HEK293T (cell line): ENCODE results near the gene PLCL2.

Experiments used
- BHLHE40 ChIP-seq: fragments of 450-650 bp; IDR thresholded peaks from 2 replicates; pipeline ENCODE4 v1.6.1; 2016; ENCODE audit warnings: mild to moderate bottlenecking, moderate library complexity, borderline replicate concordance
- FOXK2 ChIP-seq: fragments of 450-650 bp; IDR thresholded peaks from 2 replicates; pipeline ENCODE4 v1.6.1; 2016; ENCODE audit warnings: mild to moderate bottlenecking
- L3MBTL2 ChIP-seq: fragments of 450-650 bp; conservative IDR thresholded peaks from 2 replicates; pipeline ENCODE4 v1.6.1; 2016; ENCODE audit warnings: mild to moderate bottlenecking
- SP1 ChIP-seq: fragments of 450-650 bp; IDR thresholded peaks from 2 replicates; pipeline ENCODE4 v1.6.1; 2017
- SUZ12 ChIP-seq: fragments of 450-650 bp; IDR thresholded peaks from 2 replicates; pipeline ENCODE4 v1.6.1; 2016; ENCODE audit warnings: mild to moderate bottlenecking
- TARDBP ChIP-seq: fragments of 450-650 bp; IDR thresholded peaks from 2 replicates; pipeline ENCODE4 v1.6.1; 2016

DNA sequence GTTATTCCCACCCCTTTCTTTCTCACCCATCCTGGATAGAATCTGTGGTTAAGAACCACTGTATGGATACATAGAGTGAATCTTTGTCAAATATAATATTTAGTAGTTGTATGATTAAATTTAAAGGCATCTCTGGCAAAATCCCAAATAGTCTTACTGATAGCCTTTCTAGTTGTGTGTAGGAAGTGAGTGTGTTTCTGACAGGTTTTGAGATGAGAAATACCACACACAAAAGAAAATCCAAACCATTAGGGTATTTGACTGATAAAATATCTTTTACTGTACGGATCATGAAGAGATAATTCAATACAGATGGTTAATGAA is 44.7 kb upstream of the PLCL2 start:
- TF ChIP-seq TARDBP (no peak), L3MBTL2 (no peak), FOXK2 (no peak), SP1 (no peak), BHLHE40 (no peak), SUZ12 (no peak)
